ENCODE measurements around the gene PHF19.

The PHF19 gene

GRCh38 chr9:120876842-120877240, at the start of gene PHF19:
TSS of gene PHF19 (minus strand) at chr9:120877188. CDS start at chr9:120874741, 2,447 bp downstream.
- no peak for DNase-seq (ENCODE audit: low read depth)

GRCh38 chr9:120926397-120926928, 49.5 kb upstream of the PHF19 start, which contains the start of gene TRAF1:
TSS of gene TRAF1 (minus strand) at chr9:120926796. CDS start at chr9:120926075, 721 bp downstream.
- no peak for DNase-seq (ENCODE audit: low read depth)

- DNase-seq (ENCODE audit: low read depth), result no peak
These were observed 48.8 kb upstream of the PHF19 start for GRCh38 chr9:120925535-120926396.

GRCh38 chr9:120924698-120925534, 47.9 kb upstream of the PHF19 start:
- DNase-seq (ENCODE audit: low read depth), result no peak

- DNase-seq (ENCODE audit: low read depth), result no peak
These were observed 46.8 kb upstream of the PHF19 start for GRCh38 chr9:120923620-120924328.

- DNase-seq (ENCODE audit: low read depth), result no peak
These were observed 45.6 kb upstream of the PHF19 start for GRCh38 chr9:120922404-120923195.

GRCh38 chr9:120921661-120922181, 44.7 kb upstream of the PHF19 start:
- DNase-seq (ENCODE audit: low read depth), result no peak

GRCh38 chr9:120920806-120921178, 43.8 kb upstream of the PHF19 start:
- DNase-seq (ENCODE audit: low read depth), result no peak

GRCh38 chr9:120919843-120920805, 43.1 kb upstream of the PHF19 start:
- no peak for DNase-seq (ENCODE audit: low read depth)

- no peak for DNase-seq (ENCODE audit: low read depth)
These were observed 42.2 kb upstream of the PHF19 start for GRCh38 chr9:120918931-120919842.

- DNase-seq (ENCODE audit: low read depth), result no peak
These were observed 41.2 kb upstream of the PHF19 start for GRCh38 chr9:120917929-120918762.

GRCh38 chr9:120916991-120917880, 40.2 kb upstream of the PHF19 start:
- DNase-seq (ENCODE audit: low read depth), result no peak

- no peak for DNase-seq (ENCODE audit: low read depth)
These were observed 39.6 kb upstream of the PHF19 start for GRCh38 chr9:120916588-120916987.

- DNase-seq (ENCODE audit: low read depth), result no peak
These were observed 39.0 kb upstream of the PHF19 start for GRCh38 chr9:120915854-120916470.

GRCh38 chr9:120914953-120915352, 38.0 kb upstream of the PHF19 start:
- DNase-seq (ENCODE audit: low read depth), result no peak

- DNase-seq (ENCODE audit: low read depth), result no peak
These were observed 37.4 kb upstream of the PHF19 start for GRCh38 chr9:120914396-120914795.
